HG02852 (cell line): ENCODE results near the gene GON7.
"Not testable (repeated sequence)": the region's sequence is repeated elsewhere in the genome, so short reads cannot be mapped to it uniquely, and the experiment has no call there.

Source experiments
- ATAC-seq: cut with Tn5 transposase; IDR thresholded peaks from one replicate; pipeline ENCODE4 v1.9.1; 2021; ENCODE audit warnings: mild to moderate bottlenecking, moderate library complexity; ENCODE audit not compliant: unreplicated experiment

The GON7 gene

GRCh38 chr14:93200553-93200952 lies 6.3 kb downstream of the GON7 start:
- ATAC-seq: no peak

GRCh38 chr14:93199031-93199430 lies 7.8 kb downstream of the GON7 start:
- ATAC-seq: no peak

GRCh38 chr14:93195316-93195999 lies 11.4 kb downstream of the GON7 start:
- ATAC-seq: no peak

- no peak for ATAC-seq
These were observed 19.9 kb downstream of the GON7 start for GRCh38 chr14:93186956-93187355.

GRCh38 chr14:93186466-93186865 lies 20.4 kb downstream of the GON7 start:
- ATAC-seq: no peak

- peak; percentile 15 for ATAC-seq
These were observed 21.5 kb downstream of the GON7 start for GRCh38 chr14:93185349-93185720.

- peak; percentile 81 for ATAC-seq
These were observed 22.2 kb downstream of the GON7 start, which contains the start of the genes LYSET and MOAP1 for GRCh38 chr14:93184391-93185348. Gene LYSET, plus strand, starts transcription at chr14:93185317. Its CDS starts 89 bp downstream, at chr14:93185406. Gene MOAP1, minus strand, starts transcription at chr14:93184897. Its CDS starts 655 bp downstream, at chr14:93184242.

- ATAC-seq: no peak
These were observed 23.1 kb downstream of the GON7 start for GRCh38 chr14:93183596-93184317.

GRCh38 chr14:93175492-93175891 lies 31.4 kb downstream of the GON7 start:
- no peak for ATAC-seq

- ATAC-seq: not testable (repeated sequence)
These were observed 32.1 kb downstream of the GON7 start for GRCh38 chr14:93174731-93175130.

GRCh38 chr14:93173943-93174395 lies 32.9 kb downstream of the GON7 start:
- no peak for ATAC-seq

- no peak for ATAC-seq
These were observed 35.5 kb downstream of the GON7 start for GRCh38 chr14:93171376-93171775.

- ATAC-seq: not testable (repeated sequence)
These were observed 36.7 kb downstream of the GON7 start for GRCh38 chr14:93170141-93170540.

GRCh38 chr14:93169619-93170018 lies 37.2 kb downstream of the GON7 start:
- ATAC-seq: not testable (repeated sequence)

- ATAC-seq: not testable (repeated sequence)
These were observed 38.3 kb downstream of the GON7 start for GRCh38 chr14:93168610-93169009.

- not testable (repeated sequence) for ATAC-seq
These were observed 41.3 kb downstream of the GON7 start for GRCh38 chr14:93165271-93166265.

GRCh38 chr14:93163564-93163963 lies 43.3 kb downstream of the GON7 start:
- no peak for ATAC-seq

- ATAC-seq: no peak
These were observed 45.4 kb downstream of the GON7 start for GRCh38 chr14:93161411-93161940.

GRCh38 chr14:93160353-93160801 lies 46.5 kb downstream of the GON7 start:
- no peak for ATAC-seq
